ENCODE measurements around the gene NIM1K.

DNA sequence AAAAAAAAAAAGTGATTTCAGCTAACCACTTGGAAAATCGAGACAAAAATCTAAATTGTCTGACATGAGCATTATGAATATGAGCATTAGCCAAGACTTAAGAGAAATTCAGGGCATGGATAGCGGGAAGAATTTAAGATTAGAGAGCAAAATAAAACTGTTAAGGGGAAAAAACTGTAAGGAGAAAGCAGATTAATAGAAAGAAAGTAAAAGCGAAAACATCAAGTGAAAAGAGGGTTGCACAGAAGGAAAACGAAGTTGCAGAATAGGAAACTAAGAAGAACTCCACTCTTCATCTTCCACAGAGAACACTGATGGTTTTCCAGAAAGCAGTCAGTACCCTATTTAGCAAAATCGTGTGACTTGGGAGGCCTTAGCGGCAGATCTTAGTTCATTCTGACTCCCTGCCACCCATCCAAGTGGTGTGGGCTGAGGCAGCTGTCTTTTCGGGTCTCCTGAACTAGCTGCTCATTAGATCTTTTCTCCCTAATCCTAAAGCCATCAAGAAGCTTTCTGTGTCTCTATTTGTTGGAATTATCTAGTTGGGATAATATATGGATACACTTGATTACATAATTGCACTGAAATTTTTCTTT is 3.7 kb downstream of the NIM1K start:
- TF ChIP-seq, protein P1, sequence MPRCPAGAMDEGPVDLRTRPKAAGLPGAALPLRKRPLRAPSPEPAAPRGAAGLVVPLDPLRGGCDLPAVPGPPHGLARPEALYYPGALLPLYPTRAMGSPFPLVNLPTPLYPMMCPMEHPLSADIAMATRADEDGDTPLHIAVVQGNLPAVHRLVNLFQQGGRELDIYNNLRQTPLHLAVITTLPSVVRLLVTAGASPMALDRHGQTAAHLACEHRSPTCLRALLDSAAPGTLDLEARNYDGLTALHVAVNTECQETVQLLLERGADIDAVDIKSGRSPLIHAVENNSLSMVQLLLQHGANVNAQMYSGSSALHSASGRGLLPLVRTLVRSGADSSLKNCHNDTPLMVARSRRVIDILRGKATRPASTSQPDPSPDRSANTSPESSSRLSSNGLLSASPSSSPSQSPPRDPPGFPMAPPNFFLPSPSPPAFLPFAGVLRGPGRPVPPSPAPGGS (IDR thresholded peaks at IDR 0.05; ENCODE audit: borderline replicate concordance, insufficient read depth, low read depth, low read length, poor library complexity, severe bottlenecking), result no peak
- TF ChIP-seq SP1 (IDR thresholded peaks at IDR 0.05; ENCODE audit: low read depth, low read length) (no peak), CTCF (IDR thresholded peaks at IDR 0.05 in 2 of 3, conservative IDR thresholded peaks at IDR 0.05 in 1 of 3; ENCODE audit: control insufficient read depth in 2 of 3, extremely low read depth in 1 of 3, insufficient read depth in 1 of 3, low read depth in 3 of 3, low read length in 3 of 3) (no peak), SUPT20H (IDR thresholded peaks at IDR 0.05; ENCODE audit: borderline replicate concordance, control insufficient read depth, low read depth, low read length) (no peak), SRF (IDR thresholded peaks at IDR 0.05; ENCODE audit: low read depth in 2 of 2, low read length in 2 of 2) (no peak), CEBPZ (IDR thresholded peaks at IDR 0.05; ENCODE audit: low read depth, low read length) (no peak), POLR2A (IDR thresholded peaks at IDR 0.05; ENCODE audit: low read depth, low read length) (no peak), POLR2AphosphoS5 (IDR thresholded peaks at IDR 0.05; ENCODE audit: low read length) (no peak), ESRRA (IDR thresholded peaks at IDR 0.05; ENCODE audit: low read length) (no peak)
